ENCODE data around the gene CD47.

- no peak for TF ChIP-seq CTCF (IDR thresholded peaks at IDR 0.05)
- TF ChIP-seq POLR2A (IDR thresholded peaks at IDR 0.05): no peak
- TF ChIP-seq EP300 (IDR thresholded peaks at IDR 0.05): no peak
Observed at GRCh38 chr3:108013141-108014055, 77.4 kb downstream of the CD47 start.
